NCI-H748 (cell line): ENCODE results near the gene EML4.

Experiments used
- DNase-seq: peaks from one replicate; lab custom pipeline; 2025; ENCODE audit not compliant: unreplicated experiment; lab: John Stamatoyannopoulos, UW

Gene EML4

DNA sequence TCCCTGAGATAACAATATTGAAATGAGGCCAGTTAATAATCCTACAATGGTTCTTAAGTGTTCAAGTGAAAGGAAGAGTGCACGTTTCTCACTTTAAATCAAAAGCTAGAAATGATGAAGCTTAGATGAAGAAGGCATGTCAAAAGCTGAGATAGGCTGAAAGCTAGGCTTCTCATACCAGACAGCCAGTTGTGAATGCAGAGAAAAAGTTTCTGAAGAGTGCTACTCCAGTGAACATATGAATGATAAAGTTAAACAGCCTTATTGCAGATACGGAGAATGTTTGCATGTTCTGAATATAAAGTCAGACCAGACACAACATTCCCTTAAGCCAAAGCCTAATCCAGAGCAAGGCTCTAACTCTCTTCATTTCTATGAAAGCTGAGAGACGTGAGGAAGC lies 51.4 kb downstream of the EML4 start:
- no peak for DNase-seq

DNA sequence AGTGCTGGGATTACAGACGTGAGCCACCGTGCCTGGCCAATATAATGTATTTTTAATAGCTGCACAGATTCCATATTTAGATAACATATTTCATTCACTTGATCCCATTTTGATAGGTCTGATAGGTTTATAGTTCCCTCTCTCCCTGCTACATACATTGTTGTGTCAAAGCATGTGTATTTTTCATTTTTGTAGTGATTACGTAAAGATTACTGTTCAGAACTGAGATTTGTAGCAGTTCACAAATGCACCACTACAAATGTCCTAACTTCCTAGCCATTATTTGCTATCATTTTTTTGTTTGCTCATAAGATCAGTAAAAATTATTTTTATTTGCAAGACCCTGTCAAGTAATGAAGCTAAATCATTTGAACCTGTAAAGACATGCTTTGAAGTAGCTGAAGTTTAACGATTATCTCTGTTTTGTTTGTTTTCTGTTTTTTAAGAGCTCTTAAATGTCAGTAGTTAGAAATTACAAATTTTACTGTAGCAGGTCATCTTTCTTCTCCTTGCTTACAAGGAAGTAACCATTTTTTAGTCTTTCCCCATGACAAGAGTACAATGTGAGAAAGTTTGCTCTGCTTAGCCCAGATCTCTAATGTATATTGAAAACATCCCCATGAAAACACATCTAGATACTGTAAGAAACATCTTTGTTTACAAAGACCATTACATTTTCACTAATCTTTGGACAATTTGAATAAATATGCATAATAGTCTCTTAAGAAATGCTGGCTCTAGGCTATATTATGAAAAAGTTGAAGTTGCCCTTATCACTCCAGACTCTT lies 54.1 kb downstream of the EML4 start:
- DNase-seq, result no peak

DNA sequence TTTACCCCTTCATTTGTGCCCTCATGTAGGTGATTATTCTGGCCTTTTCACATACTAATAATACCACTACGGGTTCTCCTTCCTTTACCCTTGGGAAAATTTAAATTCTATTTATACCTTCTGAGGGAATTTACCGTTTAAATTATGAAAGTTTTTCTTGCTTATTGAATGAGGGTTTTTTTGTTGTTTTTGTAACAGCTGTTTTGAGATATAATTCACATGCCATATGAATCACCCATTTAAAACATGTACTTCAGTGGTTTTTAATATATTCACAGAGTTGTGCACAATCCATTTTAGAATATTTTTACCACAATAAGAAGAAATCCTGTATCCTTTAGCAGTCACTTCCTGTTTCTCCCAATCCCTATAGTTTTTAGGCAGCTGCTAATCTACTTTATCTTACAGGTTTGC lies 54.7 kb downstream of the EML4 start:
- no peak for DNase-seq

DNA sequence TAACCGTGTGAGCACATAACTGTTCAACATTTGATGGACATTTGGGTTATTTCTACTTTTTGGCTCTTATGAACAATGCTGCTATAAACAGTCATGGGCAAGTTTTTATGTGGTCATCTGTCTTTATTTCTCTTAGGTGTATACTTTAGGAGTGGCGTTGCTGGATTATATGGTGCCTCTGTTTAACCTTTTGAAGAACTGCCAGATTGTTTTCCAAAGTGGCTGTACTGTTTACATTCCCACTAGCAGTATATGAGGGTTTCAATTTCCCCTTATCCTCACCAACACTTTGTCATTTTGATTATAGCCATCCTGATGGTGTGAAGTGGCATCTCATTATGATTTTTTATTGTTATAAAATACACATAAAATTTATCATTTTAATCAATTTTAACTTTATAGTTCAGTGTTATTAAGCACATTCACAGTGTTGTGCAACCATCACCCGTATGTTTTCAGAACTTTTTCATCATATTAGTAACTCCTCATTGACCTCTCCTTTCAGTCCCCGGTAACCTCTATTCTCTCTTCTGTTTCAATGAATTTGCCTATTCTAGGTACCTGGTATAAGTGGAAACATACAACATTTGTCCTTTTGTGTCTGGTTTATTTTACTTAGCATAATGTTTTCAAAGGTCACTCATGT lies 55.4 kb downstream of the EML4 start:
- peak; percentile 46 for DNase-seq

DNA sequence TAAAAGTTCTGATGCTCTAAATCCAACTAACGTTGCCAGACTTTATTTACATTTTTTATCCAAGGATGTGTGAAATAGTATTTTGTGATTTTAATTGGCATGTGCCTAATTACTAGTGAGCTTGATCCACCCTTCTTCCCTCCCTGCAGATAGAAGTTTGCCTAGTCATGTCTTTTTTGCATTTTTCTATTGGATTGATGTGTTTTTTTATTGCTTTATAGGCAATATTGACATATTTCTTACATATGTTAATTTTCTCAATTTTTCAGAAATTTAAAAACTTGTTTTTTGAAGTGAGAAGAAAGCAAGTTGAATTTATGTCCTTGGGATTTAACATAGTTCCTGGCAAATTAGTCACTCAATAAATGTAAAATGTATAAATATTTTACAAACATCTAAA lies 56.4 kb downstream of the EML4 start:
- no peak for DNase-seq

DNA sequence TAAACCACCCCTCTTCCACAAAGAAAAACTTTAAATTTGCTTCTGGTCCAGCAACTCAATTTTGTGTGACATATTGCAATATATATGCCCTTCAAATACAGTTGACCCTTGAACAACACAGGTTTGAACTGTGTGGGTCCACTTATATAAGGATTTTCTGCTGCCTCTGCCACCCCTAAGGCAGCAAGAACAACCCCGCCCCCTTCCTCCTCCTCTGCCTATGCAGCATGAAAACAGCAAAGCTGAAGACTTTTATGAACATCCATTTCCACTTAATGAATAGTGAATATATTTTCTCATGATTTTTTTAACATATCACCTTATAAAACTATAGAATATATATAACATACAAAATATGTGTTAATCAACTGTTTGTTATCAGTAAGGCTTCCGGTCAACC lies 58.3 kb downstream of the EML4 start:
- no peak for DNase-seq

DNA sequence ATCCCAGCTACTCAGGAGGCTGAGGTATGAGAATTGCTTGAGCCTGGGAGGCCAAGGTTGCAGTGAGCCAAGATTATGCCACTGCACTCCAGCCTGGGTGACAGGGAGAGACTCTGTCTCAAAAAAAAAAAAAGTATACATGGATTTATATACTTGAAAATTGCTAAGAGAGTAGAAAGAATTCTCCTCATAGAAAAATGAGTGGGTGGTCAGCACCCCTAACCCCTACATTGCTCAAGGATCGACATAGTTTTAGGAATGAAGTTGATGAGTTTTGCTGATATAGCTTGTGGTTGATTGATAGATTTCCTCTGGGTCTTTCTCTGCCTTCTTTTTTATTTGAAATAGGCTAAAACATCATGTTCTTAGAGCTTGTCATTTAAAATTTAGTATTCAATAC lies 58.9 kb downstream of the EML4 start:
- no peak for DNase-seq

DNA sequence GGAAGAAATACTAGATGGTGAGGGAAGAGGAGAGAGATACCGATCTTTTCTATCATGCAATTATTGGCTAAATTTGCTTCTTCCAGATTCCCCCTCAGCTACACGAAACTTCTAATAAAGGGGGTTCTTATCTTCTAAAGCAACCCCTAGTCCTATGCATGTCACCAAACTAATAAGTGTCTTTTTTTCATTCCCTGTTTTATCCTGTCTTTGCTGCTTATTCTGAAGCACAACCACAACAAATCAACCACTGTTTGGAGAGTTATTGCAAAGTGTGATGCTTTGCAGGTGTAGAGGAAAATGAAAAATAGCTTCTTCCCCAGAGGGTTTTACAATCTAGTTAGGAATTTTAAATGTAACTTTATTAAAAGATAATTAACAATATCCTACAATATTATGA lies 60.8 kb downstream of the EML4 start:
- no peak for DNase-seq

DNA sequence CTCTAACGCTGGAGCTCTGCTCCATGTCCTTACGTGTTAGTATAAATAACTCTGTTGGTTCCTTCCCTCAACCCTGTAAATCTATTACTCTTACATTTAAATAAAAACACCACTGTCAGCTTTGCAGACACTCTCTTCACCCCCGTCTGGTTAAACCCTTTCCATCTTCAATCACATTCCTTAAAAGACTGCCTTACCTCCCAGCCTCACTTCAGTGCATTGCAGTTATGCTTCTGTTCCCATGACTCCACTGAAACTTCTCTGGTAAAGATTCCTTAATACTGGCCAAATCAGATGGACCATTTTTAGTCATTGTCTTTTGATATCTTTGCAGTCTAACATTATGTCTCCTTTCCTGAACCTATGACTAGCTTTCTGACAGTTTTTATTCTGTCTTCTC lies 61.7 kb downstream of the EML4 start:
- no peak for DNase-seq

DNA sequence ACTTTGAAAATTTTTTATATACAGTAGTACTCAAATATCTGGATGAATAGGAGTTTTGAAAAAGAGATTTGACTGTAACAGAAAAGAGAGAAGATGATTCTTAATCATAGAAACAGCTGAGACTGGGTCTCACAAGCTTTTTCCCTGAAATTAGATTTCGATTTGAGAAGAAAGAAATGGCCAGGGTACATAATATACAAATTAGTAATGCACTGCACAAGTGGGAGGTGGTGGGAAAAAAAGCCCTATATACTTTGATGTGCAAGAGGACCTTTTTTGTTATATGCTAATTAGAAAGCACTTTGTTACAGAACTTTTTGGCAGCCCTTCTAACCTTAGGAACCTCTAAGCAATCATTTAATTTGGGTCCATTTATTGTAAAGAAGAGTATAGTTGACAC lies 62.9 kb downstream of the EML4 start:
- DNase-seq, result no peak

DNA sequence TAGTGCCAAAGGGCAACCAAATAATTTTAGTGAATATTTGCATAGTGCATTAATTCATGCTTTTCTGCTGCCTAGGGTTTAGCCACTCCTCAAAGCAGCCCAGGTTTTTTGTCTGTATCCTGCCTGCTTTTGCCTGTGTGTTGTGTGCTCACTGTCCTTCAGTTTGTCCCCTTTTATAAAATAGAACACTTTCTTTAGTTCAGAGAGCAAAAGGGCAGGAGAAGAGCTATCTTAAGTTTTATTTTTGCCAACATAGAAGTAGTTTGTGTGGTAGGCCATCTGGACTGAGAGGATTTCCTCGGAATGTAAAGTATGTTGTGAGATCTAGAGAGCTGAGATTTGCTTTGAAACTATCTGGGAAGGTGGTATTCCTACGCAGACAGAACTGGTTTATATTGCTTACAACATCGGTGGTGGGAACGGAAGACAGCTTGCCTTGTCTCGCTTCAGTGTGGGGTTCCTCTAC lies 64.9 kb downstream of the EML4 start:
- no peak for DNase-seq

DNA sequence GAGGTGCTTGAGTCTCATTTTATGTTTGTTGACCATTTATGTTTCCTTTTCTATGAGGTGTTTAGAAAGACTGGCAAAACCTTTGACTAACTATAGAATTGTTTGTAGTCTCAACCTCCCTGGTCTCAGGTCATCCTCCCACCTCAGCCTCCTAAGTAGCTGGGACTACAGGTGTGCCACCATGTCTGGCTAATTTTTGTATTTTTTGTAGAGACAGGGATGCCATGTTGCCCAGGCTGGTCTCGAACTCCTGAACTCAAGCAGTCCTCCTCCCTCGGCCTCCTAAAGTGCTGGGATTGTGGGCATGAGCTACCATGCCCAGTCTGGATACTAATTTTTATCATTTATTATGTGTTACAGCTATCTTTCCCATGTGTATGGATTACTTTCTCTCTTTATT lies 67.8 kb downstream of the EML4 start:
- no peak for DNase-seq

DNA sequence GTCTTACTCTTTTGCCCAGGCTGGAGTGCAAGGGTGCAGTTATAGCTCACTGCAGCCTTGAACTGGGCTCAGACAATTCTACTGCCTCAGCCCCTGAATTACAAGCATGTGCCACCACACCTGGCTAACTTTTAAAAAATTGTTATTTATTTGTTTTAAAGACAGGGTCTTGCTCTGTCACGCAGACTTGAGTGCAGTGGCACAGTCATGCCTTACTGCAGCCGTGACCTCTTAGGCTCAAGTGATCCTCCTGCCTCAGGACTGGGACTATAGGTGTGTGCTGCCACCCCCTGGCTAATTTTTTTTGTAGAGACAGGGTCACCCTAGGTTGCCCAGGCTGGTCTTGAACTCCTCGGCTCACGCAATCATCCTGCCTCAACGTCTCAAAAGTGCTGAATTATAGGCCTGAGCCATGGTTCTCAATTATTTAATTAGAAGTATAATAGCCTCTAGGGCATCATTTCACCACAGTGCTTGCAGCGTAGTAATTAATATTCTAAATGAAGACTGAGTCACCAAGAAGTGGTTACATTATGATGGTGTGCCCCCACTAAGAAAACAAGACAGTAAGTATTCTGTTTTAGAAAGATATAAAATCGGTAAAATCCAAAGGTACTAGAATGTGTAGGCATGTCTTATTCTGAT lies 69.6 kb downstream of the EML4 start:
- DNase-seq, result peak; percentile 31

DNA sequence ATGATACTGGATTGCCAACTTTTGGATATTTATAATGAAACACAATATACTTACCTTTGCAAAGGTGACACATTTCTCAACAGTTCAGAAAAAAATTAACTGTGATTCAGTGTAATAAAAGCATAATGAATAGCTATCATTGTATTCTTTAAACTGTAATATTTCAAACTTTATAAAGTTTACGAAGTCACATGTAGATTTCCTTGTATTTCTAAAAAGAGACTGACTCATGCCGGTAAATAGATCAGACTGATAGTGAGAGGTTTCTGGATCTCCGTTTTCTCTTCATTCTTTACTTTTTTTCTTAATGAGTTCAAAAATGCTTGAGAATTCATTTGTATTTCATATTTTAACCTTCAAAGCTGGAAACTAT lies 70.1 kb downstream of the EML4 start:
- DNase-seq, result no peak

DNA sequence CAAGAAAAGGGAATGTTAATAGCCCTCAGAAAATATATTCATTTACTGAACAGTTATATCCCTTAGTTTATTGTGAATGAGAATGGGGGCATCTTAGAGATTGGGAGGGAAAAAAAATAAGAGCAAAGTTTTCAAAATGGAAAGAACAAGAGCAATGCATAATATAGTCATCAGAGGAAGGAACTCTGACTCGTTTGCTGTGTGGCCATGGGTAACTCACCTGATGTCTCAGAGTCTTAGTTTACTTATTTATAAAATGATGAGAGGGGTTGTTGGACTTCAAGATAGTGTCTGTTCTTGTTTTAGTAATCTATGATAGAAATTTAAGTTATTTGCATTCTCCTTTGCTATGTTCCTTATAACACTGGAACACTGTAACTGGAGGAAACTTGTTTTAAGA lies 70.7 kb downstream of the EML4 start:
- DNase-seq, result no peak

DNA sequence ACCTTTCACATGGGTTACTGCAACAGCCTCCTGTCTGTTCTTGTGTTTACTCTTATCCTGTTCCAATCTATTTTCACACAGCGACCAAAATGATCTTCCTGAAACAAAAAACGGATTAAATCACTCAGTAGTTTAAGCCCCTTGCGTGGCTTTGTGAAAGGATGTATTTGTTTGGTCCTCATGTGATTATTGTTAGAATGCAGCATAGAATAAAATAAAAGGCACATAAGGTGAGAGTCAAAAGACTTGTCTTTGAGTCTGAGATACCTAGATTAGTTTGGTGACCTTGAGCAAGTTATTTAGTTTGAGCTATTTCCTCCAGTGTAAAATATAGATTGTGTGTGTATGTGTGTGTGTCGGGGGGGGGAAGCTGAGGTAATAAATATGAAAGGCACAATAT lies 72.4 kb downstream of the EML4 start:
- no peak for DNase-seq

DNA sequence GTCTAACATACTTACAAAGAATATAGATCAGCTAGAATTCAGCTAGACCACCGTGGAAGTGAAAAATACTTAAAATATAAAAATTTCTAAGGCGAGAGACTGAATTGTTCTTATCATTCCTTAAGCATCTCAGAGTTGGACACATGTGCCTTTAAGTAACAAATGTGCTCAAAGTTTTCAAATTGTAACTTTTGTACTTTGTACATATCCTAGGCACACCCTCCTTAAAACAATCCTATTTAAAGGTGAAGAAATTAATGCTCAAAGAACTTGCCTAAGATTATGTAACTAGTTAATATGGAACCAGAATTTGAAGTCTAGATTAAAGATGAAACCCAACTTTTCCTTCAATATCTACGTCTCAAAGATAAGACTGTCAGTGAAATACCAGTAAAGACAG lies 74.1 kb downstream of the EML4 start:
- no peak for DNase-seq

DNA sequence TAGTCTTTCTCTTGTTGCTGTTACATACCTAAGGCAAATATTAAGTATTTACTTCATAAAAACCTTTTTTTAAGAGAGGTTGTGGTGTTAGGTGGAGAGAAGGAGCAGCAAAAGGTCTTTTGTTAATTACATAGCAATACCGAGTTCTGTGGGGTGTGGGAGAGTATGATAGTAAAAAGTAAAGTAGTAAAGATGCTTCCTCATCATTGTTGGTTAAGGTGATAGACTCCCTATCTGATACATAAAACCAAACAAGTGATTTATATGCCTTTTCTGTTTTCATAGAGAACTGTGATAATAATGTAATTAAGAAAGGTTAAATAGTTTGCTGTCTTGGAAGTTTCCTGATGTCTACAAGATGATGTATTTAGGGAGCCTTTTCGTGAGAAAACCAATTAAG lies 75.4 kb downstream of the EML4 start:
- DNase-seq, result no peak

DNA sequence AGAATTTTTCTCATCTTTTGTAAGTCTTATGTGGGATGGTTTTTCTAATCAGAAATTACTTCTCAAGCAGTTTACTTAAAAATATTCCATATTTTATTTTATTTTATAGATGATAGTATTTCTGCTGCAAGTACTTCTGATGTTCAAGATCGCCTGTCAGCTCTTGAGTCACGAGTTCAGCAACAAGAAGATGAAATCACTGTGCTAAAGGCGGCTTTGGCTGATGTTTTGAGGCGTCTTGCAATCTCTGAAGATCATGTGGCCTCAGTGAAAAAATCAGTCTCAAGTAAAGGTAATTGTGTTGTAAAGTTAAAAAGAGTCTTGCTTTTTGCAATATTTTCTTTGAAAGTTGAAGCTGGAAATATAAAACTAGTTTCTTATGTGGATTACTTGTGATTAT lies 76.2 kb downstream of the EML4 start:
- DNase-seq, result no peak

DNA sequence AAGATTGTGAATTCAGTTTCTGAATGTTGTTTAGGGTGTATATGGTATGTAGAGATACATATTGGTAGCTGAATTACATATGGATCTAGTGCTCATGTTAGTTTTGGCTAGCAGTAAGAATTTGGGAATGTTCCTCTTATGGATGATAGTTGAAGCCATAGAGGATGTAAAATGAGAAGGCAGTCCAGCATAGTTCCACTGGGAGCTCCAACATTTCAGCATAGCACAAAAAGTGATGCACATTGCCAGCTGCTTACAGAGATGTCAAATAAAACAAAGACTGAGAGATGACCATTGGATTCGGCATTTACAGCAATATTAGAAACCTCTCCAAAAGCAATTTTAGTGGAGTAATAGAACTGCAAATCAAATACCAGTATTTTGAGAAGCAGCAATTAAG lies 77.4 kb downstream of the EML4 start:
- no peak for DNase-seq

DNA sequence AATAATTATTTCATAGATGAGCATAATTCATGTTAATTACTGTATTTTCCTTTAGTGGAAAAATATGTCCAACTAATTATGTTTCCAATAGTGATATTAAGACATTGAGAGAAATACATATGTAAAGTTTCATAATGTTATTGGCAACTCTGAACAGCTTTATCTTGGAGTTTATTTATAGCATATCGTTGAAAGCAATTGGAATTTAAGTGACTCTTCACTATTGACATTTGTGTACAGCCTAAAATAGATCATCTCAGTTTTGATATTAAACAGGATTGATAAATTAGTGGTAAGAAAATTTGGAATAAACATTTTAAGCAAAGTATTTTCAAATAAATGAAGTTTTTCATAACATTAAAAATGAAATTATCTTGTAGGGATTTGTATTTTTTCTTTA lies 79.7 kb downstream of the EML4 start:
- DNase-seq, result no peak

DNA sequence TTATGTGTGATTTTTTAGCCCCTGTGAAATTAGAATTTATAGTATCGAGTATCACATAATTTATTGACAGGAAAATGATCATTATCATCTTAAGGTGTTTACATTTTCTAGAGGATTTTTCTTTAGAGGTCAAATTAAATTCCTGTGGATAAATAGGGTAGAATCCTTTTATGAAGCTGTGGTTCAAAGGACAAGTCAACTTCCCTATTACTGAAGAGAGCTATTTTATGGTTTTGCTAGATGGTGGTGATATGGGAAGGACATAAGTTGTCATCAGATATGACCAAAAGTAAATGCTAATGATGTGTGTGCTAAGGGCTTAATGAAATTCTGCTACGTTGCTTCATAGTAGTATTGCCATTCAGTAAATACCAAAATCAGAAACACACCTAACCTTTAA lies 80.1 kb downstream of the EML4 start:
- DNase-seq, result peak; percentile 1
